NCI-H146 treated with DMSO at 0.1 percent for 48 hours (cell line): ENCODE data around the gene CNBD2.
"Not testable (repeated sequence)": the region's sequence is repeated elsewhere in the genome, so short reads cannot be mapped to it uniquely, and the experiment has no call there.

Experiments
- DNase-seq: peaks from one replicate; lab custom pipeline; 2025; ENCODE audit not compliant: unreplicated experiment; lab: John Stamatoyannopoulos, UW

Gene CNBD2

DNA sequence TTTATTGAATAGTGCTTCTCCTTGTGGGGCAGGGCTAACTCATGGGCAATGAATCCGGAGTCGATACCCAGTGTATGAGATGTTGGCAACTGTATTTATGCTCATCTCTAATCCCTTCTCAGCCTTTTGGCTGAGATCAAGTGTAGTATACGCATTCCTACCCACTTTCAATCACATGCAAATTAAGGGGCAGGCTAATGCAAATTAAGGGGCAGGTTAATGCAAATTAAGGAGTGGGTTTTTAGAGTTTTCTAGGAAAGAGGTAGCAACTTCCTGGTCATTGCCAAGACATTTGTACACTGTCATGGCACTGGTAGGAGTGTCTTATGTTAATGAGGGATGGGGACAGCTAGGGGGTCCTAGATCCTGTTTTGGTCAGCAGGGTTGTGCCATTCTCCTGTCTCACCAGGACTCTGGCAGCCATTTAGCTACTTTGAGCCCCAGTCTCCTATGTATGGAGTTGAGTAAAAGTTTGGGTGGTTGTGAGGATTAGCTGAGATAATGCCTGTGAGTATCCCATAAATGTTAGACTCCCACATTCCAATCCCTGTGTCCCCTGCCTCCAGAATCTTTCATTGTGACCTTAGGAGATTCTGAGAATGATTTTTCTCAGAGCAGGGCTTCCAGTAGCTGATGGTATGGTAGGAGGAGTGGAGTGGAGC, at the start of gene CNBD2:
TSS of gene CNBD2 (plus strand) at position 612 of the 662 bp plus-strand sequence. CDS start 173 bp downstream, outside the sequence.
- DNase-seq, result no peak

DNA sequence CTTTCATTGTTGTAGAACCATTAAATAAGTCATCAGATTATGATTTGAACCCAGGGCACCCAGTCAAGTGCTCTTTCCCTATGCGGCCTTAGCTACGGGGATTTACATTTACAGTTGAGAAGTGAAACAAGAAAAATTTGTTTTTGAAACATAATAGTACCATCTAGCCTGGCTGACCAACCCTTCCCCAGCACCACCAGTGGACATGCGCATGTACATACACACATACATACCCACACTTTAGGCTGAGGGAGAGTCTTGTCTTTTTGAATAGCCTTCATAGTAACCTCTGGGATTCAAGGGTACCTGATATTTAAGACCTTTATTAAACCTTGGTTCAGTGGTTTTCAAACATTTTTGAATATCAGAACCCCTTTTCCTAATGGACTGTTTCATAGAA, 47.9 kb upstream of the CNBD2 start:
- no peak for DNase-seq

DNA sequence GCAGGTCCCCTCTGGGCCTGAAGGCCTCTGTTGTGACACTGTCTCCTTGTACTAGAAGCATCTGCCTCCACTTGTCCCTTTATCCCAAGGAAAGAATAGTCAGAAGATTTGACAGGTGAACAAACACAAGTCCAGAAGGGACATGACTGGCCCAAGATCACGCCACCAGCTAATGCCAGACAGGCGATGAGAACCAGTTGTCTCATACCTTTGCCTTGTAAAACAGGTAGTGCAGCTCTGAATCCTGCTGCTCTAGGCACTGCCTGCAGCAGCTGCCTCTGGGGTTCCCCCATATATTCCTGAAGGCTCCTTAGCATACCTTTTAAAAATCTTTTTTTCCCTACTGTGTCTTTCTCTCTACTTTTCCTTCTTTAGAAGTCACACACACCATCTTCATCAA, 39.1 kb upstream of the CNBD2 start:
- no peak for DNase-seq

DNA sequence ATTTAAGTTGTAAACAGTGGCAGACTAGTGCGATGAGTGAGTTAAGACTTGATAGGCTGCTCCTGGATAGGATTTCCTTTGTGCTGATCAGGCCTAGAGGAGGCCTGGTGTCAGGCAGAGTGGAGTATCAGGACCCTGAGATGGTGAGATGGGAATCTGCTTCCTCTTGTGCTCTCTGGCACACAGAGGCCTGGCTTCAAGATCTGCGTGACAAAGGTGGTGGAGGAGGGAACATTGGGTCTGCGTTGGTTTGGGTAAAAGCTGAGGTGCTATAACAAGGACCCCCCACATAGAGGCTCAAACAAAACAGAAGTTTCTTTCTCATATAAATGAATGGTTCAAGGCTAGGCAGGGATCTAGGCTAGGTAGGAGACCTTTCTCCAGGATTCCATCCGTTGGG, 34.3 kb upstream of the CNBD2 start:
- no peak for DNase-seq

DNA sequence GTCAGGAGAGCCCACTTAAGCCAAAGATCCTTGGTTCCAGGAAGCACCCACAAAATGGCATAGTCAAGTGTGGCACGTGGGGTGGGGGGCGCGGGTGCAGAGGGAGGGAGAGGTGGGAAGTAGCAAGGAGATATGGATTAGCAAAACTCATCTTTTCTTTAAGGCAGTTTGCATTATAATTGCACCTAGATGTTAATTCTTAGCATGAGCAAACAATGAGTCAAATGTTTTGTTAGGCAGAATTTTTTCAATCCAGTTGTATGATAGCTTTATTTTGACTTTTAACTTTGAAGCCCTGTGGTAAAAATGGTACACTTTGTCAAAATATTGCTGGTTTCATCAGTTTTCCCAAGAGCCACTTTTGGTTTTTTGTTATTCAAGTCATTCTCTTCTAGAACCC, 29.1 kb upstream of the CNBD2 start:
- no peak for DNase-seq

DNA sequence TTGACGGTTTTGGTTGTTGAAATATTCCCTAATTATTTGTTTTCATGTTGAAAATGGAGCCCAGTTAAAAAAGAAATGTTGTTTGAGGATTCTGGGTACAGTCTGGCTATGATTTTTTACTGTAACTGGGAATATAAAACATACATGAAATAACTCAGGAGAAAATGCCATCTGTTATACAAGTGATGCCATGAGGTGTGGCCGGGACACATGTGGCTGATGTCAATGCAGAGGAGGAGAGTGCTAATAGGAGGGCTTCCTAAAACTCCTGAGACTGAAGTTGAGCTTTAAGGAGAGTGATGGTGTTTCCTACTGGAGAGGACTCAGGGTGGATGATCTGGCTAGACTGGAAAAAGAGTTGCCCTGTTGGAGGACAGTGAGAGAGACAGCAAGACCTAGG, 26.8 kb upstream of the CNBD2 start:
- DNase-seq, result no peak

DNA sequence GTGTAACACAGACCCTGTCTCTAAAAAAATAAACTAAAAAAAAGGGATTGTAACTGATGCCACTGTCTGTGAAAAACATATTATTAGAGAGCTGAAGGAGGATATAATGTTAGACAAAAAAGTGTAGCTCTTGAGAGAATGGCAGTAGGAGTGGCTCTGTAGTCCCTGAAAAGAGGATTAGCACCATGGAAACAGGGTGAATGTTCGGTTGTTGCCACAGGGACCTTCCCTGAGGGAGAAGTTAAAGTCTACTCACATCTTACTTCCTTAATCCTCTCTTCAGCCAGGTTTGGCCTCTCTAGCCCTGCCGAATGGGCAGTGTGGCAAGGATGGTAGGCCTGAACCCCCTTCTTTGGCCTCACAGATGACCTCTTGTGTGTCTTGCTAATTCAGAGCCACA, 26.1 kb upstream of the CNBD2 start:
- DNase-seq, result no peak

DNA sequence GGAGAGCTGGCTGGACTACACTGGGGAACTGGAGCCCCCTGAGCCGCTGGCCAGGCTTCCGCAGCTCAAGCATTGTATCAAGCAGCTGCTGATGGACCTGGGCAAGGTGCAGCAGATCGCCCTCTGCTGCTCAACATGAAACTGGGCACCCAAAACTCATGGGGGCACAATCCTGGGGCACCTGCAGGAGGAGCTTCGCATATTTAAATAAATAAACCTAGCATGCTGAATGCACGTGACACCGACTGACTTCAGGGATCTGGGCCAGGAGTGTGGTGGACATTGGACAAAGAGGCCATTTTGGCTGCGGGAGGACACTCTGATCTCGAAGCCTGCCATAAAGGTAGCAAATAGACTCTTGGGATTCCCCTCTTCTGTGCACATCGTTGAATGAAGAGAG, 20.9 kb upstream of the CNBD2 start:
- DNase-seq, result peak; percentile 28

DNA sequence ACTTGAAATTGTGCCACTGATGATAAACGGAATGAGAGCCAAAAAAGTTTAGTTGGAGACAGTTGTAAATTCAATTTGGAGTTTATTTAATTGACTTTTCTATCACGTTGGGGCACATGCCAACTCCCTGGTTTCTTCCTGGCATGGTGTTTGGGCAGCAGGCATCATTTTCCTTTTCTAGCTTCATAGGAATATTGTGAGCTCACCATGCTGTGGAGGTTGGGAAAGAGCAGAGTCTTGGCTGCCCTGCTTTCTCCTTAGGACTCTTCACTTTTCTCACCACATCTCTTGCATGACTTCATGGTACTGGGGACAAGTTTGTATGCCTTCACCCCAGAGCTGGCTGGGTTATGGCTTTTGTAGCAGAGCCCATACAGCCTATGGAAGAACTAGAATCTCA, 20.5 kb upstream of the CNBD2 start:
- DNase-seq, result no peak

DNA sequence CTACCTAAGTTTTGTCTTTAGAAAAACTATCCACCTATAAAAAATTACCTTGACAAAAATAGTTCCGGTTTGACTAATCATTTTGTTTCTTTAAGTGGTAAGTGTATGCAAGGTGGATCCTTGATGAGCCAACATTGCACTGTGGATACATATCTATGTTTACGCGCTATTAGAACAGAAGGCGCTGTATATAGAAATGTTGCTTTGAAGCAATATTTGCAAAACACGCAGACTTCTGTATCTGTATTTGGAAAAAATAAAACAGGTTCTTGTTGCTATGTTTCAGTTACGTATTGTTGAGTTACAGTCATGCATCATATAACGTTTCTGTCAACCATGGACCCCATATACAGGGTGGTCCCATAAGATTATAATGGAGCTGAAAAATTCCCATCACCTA, 18.3 kb upstream of the CNBD2 start:
- DNase-seq, result no peak

DNA sequence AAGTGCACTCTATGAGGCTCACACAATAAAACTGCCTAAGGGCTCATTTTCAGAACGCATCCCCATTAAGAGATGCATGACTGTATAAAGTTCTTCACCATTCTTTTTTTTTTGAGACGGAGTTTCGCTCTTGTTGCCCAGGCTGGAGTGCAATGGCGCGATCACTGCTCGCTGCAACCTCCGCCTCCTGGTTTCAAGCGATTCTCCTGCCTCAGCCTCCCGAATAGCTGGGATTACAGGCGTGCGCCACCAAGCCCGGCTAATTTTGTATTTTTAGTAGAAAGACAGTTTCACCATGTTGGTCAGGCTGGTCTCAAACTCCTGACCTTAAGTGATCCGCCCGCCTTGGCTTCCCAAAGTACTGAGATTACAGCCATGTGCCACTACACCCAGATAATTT, 16.3 kb upstream of the CNBD2 start:
- DNase-seq, result not testable (repeated sequence)

DNA sequence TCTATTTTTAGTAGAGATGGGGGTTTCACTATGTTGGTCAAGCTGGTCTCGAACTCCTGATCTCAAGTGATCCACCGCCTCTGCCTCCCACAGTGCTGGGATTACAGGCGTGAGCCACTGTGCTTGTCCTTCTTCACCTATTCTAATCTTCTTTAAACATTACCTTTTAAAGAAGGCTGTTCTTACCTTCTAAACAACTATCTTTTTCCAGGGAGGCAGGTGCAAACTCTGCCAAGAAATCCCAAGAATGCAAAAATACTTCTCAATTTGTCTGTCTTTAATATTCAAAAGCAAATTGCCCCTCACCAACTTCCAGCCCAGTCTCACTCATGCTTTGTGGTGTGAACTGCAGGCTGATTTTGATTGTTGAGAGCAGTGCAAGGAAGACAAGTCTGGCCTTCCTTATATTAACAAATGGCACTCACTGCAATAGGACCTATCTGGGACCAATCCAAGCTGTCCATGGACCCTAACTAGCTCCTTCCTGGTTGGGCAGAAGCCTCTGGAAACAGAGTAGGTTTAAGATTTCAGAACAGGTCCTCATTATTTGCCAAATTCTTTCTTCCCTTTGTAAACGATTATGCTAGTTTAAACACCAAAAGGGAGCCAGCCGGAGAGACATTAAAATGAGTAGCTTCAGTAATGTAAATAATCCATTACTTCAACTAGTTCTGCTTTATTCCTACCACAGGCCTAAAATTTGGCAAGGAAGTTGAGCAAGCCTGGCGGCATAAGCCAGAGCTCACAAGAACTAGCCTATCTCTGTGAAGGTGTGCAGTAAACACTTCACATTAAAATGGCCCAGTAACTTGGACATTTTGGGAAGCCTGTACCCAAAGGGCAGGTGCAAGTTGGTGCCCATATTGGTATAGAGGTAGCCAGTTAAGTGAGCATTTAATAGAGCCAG, 15.7 kb upstream of the CNBD2 start:
- no peak for DNase-seq

DNA sequence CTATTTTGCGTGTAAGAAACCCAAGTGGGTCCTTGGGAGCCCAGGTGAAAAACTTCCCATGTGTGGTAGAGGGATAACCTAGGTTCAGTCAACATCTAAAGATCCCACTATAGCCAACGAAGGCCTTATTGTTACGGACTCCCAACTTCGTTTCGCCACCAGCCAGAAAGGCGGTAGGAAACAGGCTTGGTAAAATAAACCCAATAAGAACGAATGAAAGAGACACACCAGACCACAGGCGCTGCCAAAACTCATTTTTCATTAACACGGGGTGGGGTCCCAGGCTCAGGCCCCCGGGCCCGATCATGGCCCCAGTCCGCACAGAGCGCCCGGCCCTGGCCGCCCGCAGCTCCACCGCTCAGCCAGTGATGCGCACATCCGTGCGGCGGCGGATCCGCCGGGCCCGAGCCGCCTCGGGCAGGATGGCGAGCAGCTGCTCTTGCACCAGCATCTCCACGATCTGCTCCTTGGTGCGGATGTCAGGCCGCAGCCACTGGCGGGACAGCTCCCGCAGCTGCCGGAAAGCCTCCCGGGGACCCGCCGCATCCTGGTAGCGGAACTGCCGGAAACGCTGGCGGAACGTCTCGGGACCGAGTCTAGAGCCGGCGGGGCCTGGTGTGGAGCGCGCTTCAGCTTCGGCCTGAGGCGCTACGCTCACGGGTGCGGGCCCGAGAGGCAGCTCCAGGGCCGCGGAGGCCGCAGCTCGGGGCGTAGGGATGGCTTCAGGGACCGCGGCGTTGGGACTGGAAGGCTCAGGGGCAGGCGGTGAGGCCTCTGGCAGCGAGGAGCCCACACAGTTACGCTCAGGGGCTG, 14.8 kb upstream of the CNBD2 start:
- DNase-seq, result peak; percentile 49

DNA sequence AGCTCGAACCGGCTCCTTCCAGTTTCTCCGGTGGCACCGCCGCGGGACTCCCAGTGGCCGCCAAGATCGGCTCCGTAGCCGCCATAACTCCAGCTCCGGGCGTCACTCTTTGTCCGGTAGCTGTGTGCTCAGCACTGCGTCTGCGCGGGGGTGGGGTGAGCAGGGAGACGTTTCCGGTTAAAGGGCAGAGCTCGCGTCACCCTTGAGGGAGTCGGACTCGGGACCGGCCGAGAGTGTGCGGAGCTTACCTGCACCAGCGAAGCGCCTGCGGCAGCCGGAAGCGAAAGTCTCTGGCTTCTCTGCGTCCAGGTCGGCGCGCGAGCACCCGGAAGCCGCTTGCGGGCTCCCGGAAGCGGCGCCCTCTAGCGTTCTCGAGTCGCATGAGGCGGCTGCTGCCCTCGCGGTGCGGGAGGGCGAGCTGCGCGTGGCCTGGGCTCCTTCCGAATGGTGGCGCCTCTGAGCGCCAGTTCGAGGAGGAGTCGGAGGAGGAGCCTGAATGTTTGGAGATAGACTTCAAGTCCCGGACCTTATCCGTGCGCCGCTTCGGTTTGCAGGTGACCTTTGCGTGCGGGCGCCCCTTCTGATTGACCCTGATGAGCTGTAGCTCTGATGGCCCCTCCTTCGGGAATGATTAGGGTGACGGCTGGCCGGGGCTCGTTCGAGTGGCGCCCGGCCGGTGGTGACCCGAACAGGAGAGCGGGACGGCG, 14.0 kb upstream of the CNBD2 start, which contains the start of gene SCAND1:
TSS of gene SCAND1 (minus strand) at position 303 of the 707 bp plus-strand sequence. CDS start at position 85, 218 bp downstream.
- peak; percentile 96 for DNase-seq

DNA sequence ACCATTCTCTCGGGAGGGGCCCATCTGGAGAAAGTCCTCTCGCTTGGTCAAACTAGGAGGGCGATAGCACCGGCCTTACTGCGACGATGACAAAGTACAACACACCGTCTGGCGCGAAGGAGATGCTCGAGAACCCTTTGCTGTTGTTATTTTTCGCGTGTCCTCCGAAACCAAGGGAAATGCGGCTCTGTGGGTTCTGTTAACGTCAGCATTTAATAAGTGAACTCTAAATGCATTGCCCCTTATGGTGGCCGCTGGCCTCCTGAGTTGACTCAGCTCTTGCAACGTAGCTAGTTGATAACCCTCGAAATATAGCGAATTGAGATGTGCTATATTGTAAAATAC, 13.5 kb upstream of the CNBD2 start:
- peak; percentile 40 for DNase-seq

DNA sequence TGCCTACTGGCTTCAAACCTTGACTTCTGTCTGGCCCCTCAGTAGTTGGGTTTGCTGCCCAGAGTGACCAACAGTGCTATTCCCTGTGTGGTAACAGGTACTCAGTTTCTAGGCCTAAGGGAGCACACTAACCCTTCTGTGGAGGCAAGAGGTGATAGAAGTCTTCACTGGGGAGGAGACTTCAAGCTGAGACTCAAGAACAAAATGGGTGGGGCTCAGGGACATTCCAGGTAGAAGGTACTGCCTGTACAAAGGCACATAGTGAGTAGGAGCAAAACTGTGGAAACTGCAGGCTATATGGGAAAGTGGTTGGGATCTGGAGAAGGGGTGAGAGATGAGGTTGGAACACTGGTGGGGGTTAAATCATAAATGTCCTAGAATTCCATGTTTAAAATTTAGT, 11.8 kb upstream of the CNBD2 start:
- no peak for DNase-seq

DNA sequence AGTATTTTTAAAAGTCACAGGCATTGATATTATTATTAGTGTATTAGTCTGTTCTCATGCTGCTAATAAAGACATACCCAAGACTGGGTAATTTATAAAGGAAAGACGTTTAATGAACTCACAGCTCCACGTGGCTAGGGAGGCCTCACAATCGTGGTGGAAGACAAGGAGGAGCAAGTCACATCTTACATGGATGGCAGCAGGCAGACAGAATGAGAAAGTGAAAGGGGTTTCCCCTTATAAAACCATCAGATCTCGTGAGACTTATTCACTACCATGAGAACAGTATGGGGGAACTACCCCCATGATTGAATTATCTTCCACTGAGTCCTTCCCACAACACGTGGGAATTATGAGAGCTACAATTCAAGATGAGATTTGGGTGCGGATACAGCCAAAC, 9.1 kb upstream of the CNBD2 start:
- not testable (repeated sequence) for DNase-seq

DNA sequence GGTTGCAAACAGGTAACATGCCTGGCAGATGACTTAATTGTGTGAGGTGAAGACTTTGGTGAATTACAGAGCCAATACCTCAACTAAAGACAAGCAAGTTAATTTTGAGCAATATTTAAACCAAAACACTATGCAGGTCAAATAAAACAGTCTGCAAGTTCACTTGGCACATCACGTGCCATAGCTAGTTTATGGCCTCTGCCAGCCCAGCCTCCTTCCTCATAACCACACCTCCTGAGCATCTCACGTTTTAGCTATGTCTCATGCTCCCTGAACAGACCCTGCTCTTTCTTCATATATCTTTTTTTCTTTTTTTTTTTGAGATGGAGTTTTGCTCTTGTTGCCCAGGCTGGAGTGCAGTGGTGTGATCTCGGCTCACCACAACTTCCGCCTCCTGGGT, 4.5 kb upstream of the CNBD2 start:
- DNase-seq, result no peak

DNA sequence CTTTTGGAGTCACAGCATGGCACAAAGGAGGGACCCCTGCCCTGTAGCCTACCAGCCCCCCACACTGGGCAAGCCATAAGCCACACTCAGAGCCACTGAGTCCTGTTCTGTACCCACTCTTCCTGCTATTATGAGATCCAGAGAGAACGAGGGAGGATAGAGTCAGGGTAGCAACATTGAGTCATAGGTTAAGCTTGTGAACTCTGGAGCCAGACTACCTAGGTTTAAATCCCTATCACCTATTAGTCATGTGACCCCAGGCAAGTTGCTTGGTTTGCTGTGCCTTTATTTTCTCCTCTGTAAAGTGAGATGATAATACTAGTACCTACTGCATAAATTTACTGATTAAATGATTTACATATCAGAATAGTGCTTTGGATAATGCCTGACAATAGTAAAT, 540 bp downstream of the CNBD2 start:
- no peak for DNase-seq

DNA sequence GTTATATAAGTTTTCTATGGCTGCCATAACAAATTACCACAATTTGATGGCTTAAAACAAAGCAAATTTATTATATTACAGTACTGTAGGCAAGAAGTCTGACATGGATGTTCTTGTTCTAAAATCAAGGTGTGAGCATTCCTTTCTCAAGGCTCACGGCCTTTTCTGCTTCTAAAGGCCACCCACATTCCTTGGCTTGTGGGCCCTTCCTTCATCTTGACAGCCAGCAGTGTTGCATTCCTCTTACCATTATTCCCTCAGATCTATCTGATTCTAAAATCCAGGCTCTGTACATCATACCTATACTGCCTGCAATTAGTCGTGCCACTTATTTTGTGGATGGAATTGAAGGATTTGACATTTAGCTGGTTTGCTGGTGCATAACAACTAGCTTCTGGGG, 3.6 kb downstream of the CNBD2 start:
- DNase-seq, result no peak

DNA sequence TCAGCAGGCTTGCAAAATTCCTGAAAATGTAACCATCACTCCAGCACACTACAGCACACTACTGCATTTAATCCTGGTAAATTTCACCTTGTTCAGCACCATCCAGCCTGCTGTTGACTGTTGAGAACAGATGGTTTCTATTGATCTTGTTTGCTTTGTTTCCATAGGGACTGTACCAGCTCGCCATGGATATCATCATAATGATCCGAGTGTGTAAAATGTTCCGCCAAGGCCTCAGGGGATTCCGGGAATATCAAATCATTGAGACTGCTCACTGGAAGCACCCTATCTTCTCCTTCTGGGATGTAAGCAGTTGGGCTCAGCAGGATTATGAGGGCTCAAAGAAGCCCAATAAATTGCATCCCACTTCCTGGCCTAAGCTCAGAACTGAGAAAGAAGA, 4.1 kb downstream of the CNBD2 start:
- peak; percentile 71 for DNase-seq
